Jurkat, Clone E6-1 (cell line): Measurements from ENCODE around the gene LRP1B.
A peak's percentile ranks its signal among the peaks of the same experiment; 100 is the strongest.

Experiments
- DNase-seq: peaks from one replicate; pipeline ENCODE4 v3.0.0-alpha.2; 2011; ENCODE audit warnings: low read depth, low spot score
- H3K4me3 ChIP-seq: 2 replicates; pipeline ENCODE4 v1.5.1; 2011; ENCODE audit warnings: mild to moderate bottlenecking, low read length, control low read depth, moderate library complexity

The LRP1B gene

GRCh38 chr2:140627136-140627535 is 1503.7 kb downstream of the LRP1B start:
- DNase-seq, result no peak
- H3K4me3 ChIP-seq, result no peak overlapping the region

- DNase-seq, result no peak
- H3K4me3 ChIP-seq, result no peak overlapping the region
Measured at GRCh38 chr2:140624200-140624599, 1506.6 kb downstream of the LRP1B start.

GRCh38 chr2:140621583-140622362 is 1509.0 kb downstream of the LRP1B start:
- H3K4me3 ChIP-seq, result no peak overlapping the region
- no peak for DNase-seq

- no peak overlapping the region for H3K4me3 ChIP-seq
- no peak for DNase-seq
Measured at GRCh38 chr2:140604788-140605187, 1526.0 kb downstream of the LRP1B start.

- no peak for DNase-seq
Measured at GRCh38 chr2:140604096-140604495, 1526.7 kb downstream of the LRP1B start.

GRCh38 chr2:140603416-140603815 is 1527.4 kb downstream of the LRP1B start:
- no peak for DNase-seq
- no peak overlapping the region for H3K4me3 ChIP-seq

More at GRCh38 chr2:140604096-140604495, 1526.7 kb downstream of the LRP1B start:
- H3K4me3 ChIP-seq, result no peak overlapping the region

GRCh38 chr2:140601801-140602200 is 1529.0 kb downstream of the LRP1B start:
- no peak for DNase-seq
- no peak overlapping the region for H3K4me3 ChIP-seq

GRCh38 chr2:140601342-140601741 is 1529.5 kb downstream of the LRP1B start:
- DNase-seq, result no peak

GRCh38 chr2:140600116-140600515 is 1530.7 kb downstream of the LRP1B start:
- no peak overlapping the region for H3K4me3 ChIP-seq
- no peak for DNase-seq

More at GRCh38 chr2:140601342-140601741, 1529.5 kb downstream of the LRP1B start:
- H3K4me3 ChIP-seq, result no peak overlapping the region

GRCh38 chr2:140597836-140598235 is 1533.0 kb downstream of the LRP1B start:
- no peak for DNase-seq
- no peak overlapping the region for H3K4me3 ChIP-seq

- H3K4me3 ChIP-seq, result no peak overlapping the region
- no peak for DNase-seq
Measured at GRCh38 chr2:140597205-140597604, 1533.6 kb downstream of the LRP1B start.

- no peak overlapping the region for H3K4me3 ChIP-seq
- DNase-seq, result no peak
Measured at GRCh38 chr2:140596447-140596846, 1534.4 kb downstream of the LRP1B start.

- no peak for DNase-seq
- H3K4me3 ChIP-seq, result no peak overlapping the region
Measured at GRCh38 chr2:140595107-140595506, 1535.7 kb downstream of the LRP1B start.

GRCh38 chr2:140593132-140593531 is 1537.7 kb downstream of the LRP1B start:
- H3K4me3 ChIP-seq, result no peak overlapping the region
- DNase-seq, result no peak

- DNase-seq, result no peak
- H3K4me3 ChIP-seq, result no peak overlapping the region
Measured at GRCh38 chr2:140589696-140590095, 1541.1 kb downstream of the LRP1B start.

GRCh38 chr2:140589273-140589672 is 1541.5 kb downstream of the LRP1B start:
- H3K4me3 ChIP-seq, result no peak overlapping the region
- no peak for DNase-seq

GRCh38 chr2:140586379-140586778 is 1544.4 kb downstream of the LRP1B start:
- no peak overlapping the region for H3K4me3 ChIP-seq
- DNase-seq, result peak; percentile 9

GRCh38 chr2:140585016-140585415 is 1545.8 kb downstream of the LRP1B start:
- no peak for DNase-seq
- no peak overlapping the region for H3K4me3 ChIP-seq

- no peak for DNase-seq
- H3K4me3 ChIP-seq, result no peak overlapping the region
Measured at GRCh38 chr2:140584471-140584870, 1546.3 kb downstream of the LRP1B start.

GRCh38 chr2:140580532-140581151 is 1550.2 kb downstream of the LRP1B start:
- no peak for DNase-seq
- H3K4me3 ChIP-seq, result no peak overlapping the region

- H3K4me3 ChIP-seq, result no peak overlapping the region
- DNase-seq, result no peak
Measured at GRCh38 chr2:140577453-140577852, 1553.4 kb downstream of the LRP1B start.
